DMS153 (cell line): ENCODE measurements around the gene KRTAP12-3.
"Not testable (repeated sequence)": the region's sequence is repeated elsewhere in the genome, so short reads cannot be mapped to it uniquely, and the experiment has no call there.

Experiments
- DNase-seq: peaks from one replicate; lab custom pipeline; 2025; lab: John Stamatoyannopoulos, UW

KRTAP12-3 gene

GRCh38 chr21:44657635-44658540 is at the start of gene KRTAP12-3:
Gene KRTAP12-3, plus strand, starts transcription at chr21:44657932. Its CDS starts 48 bp downstream, at chr21:44657980.
- no peak for DNase-seq

- DNase-seq, result no peak
Observed at GRCh38 chr21:44609193-44609592, 48.5 kb upstream of the KRTAP12-3 start.

GRCh38 chr21:44610157-44610843 is 47.4 kb upstream of the KRTAP12-3 start:
- not testable (repeated sequence) for DNase-seq

GRCh38 chr21:44611551-44611950 is 46.2 kb upstream of the KRTAP12-3 start:
- DNase-seq, result no peak

GRCh38 chr21:44612029-44612486 is 45.7 kb upstream of the KRTAP12-3 start, which contains the start of gene KRTAP10-8:
Gene KRTAP10-8, plus strand, starts transcription at chr21:44612079. Its CDS starts 22 bp downstream, at chr21:44612101.
- DNase-seq, result no peak

- DNase-seq, result no peak
Observed at GRCh38 chr21:44612669-44613229, 45.0 kb upstream of the KRTAP12-3 start.

GRCh38 chr21:44613386-44614155 is 44.2 kb upstream of the KRTAP12-3 start:
- no peak for DNase-seq

- DNase-seq, result no peak
Observed at GRCh38 chr21:44614161-44614631, 43.5 kb upstream of the KRTAP12-3 start.

- DNase-seq, result no peak
Observed at GRCh38 chr21:44614961-44615391, 42.8 kb upstream of the KRTAP12-3 start.

GRCh38 chr21:44615466-44615865 is 42.3 kb upstream of the KRTAP12-3 start:
- no peak for DNase-seq

- DNase-seq, result no peak
Observed at GRCh38 chr21:44615911-44616590, 41.7 kb upstream of the KRTAP12-3 start.

GRCh38 chr21:44616591-44616926 is 41.2 kb upstream of the KRTAP12-3 start:
- no peak for DNase-seq

GRCh38 chr21:44617071-44617501 is 40.6 kb upstream of the KRTAP12-3 start:
- no peak for DNase-seq

- no peak for DNase-seq
Observed at GRCh38 chr21:44618504-44618903, 39.2 kb upstream of the KRTAP12-3 start.

- DNase-seq, result no peak
Observed at GRCh38 chr21:44618909-44619308, 38.8 kb upstream of the KRTAP12-3 start.

- no peak for DNase-seq
Observed at GRCh38 chr21:44619886-44620285, 37.8 kb upstream of the KRTAP12-3 start.

GRCh38 chr21:44623575-44623974 is 34.2 kb upstream of the KRTAP12-3 start:
- DNase-seq, result no peak

GRCh38 chr21:44625756-44626155 is 32.0 kb upstream of the KRTAP12-3 start:
- no peak for DNase-seq

GRCh38 chr21:44626262-44626661 is 31.5 kb upstream of the KRTAP12-3 start:
- DNase-seq, result no peak

- DNase-seq, result no peak
Observed at GRCh38 chr21:44626673-44627143, 31.0 kb upstream of the KRTAP12-3 start, which contains the start of gene KRTAP10-9. Gene KRTAP10-9, plus strand, starts transcription at chr21:44627093. Its CDS starts 79 bp downstream, at chr21:44627172.
